Measurements from ENCODE around the gene RNF213.

DNA sequence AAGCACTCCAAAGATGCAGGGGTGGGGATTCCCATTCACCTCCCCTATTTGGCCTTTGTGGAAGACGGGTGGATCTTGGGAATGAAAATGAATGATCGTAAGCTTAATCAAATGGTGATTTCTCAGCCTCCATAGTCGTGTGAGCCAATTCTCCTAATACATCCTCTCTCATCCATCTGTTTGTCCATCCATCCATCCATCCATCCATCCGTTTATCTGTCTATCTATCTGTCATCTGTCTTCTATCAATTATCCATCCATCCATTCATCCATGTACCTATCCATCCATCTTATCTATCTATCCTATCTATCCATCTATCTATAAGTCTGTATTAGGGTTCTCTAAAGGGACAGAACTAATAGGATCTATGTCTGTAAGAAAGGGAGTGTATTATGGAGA lies 7.8 kb downstream of the RNF213 start:
- TF ChIP-seq, protein P1, sequence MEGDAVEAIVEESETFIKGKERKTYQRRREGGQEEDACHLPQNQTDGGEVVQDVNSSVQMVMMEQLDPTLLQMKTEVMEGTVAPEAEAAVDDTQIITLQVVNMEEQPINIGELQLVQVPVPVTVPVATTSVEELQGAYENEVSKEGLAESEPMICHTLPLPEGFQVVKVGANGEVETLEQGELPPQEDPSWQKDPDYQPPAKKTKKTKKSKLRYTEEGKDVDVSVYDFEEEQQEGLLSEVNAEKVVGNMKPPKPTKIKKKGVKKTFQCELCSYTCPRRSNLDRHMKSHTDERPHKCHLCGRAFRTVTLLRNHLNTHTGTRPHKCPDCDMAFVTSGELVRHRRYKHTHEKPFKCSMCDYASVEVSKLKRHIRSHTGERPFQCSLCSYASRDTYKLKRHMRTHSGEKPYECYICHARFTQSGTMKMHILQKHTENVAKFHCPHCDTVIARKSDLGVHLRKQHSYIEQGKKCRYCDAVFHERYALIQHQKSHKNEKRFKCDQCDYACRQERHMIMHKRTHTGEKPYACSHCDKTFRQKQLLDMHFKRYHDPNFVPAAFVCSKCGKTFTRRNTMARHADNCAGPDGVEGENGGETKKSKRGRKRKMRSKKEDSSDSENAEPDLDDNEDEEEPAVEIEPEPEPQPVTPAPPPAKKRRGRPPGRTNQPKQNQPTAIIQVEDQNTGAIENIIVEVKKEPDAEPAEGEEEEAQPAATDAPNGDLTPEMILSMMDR (conservative IDR thresholded peaks at IDR 0.05), result no peak
- no peak for TF ChIP-seq EZH2 (IDR thresholded peaks at IDR 0.05; ENCODE audit: low read depth)

All from PC-9 (cell line).